ENCODE measurements around the gene CC2D2A. TPM values are rescaled to one million over a fixed set of nuclear protein-coding genes. Genes with fewer than 3 reads are reported as not detected.

The CC2D2A gene
- total RNA-seq, 1 experiment from 2014 or later, result 13.0 TPM

DNA sequence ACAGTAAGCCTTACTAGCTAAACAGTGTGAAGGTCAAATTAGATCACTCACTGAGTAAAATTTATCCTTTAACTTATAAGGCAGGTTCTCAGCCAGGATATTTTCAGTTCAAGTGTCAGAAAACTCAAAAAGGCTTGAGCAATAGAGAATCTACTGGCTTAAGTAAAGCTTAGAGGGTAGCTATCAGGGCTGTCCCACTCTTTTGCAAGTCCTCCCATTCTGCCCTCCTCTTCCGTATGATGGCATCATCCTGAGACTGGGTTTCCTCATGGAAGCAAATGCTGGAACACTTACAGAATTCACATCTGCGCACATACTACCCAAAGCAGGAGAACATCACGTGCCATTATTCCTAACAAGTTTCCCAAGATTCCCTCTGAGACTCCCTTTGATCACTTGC, 130.5 kb downstream of the CC2D2A start:
- Histone ChIP-seq H4K20me1 (ENCODE audit: insufficient read depth) (no peaks in the 10 kb centered on the region), H3K27ac (ENCODE audit: low read depth, low read length) (no peak overlapping the region), H3K4me2 (ENCODE audit: low read length) (no peak overlapping the region), H3K4me3 (replicated peaks in 1 of 2; ENCODE audit: low read depth in 1 of 2, low read length in 2 of 2) (no peak overlapping the region), H3K9me3 (ENCODE audit: control insufficient read depth in 1 of 2, insufficient read depth in 1 of 2, low read depth in 1 of 2, low read length in 2 of 2) (no peaks in the 10 kb centered on the region), H3K9me2 (ENCODE audit: insufficient read depth) (no peaks in the 10 kb centered on the region), H3K27me3 (ENCODE audit: insufficient read depth, low read length) (no peaks in the 10 kb centered on the region), H3K9ac (ENCODE audit: low read length) (no peak overlapping the region), H3K36me3 (ENCODE audit: control insufficient read depth in 1 of 2, insufficient read depth in 2 of 2, low read length in 2 of 2) (0 out of 4 replicates have a peak, but pooled peaks cover 0 to 2% of the 10 kb centered on the region in 2 experiments), H2AFZ (ENCODE audit: low read depth, low read length, poor library complexity, severe bottlenecking) (no peak overlapping the region), H3K4me1 (ENCODE audit: control insufficient read depth in 1 of 2, insufficient read depth in 2 of 2, low read length in 2 of 2) (no peaks in the 10 kb centered on the region), H3K79me2 (ENCODE audit: insufficient read depth, low read length) (no peaks in the 10 kb centered on the region)
- DNase-seq (ENCODE audit: low read depth, low spot score), result no peak
- intact Hi-C loops (cut with micrococcal nuclease), result no loop called here
- ChIA-PET POLR2A (no interaction called here), CTCF (no interaction called here), RAD21 (ENCODE audit: low non-redundant PET in 1 of 2, low total read pairs in 2 of 2, uncharacterized antibody in 2 of 2, unreplicated experiment in 2 of 2) (no interaction called here)
- BruUV-seq (replicated peaks), result no TSS peak
- no peak for TF ChIP-seq FOSL1 (IDR thresholded peaks at IDR 0.05; ENCODE audit: low read depth)
- TF ChIP-seq ZNF274 (IDR thresholded peaks at IDR 0.05; ENCODE audit: low read depth, low read length), result no peak
- no peak for ATAC-seq

DNA sequence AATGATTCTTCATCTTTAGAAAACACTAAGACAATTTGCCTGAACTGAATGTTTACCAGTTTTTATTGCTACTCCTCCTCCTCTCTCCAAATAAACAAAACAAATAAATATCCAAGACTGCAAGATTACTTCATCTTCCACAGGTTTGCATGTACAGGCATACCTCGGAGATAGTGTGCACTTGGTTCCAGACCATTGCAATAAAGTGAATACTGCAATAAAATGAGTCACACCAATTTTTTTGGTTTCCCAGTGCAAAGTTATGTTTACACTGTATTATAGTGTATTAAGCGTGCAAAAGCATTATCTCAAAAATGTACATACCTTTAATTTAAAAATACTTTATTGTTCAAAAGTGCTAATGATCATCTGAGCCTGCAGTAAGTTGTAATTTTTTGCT, 132.2 kb downstream of the CC2D2A start:
- no peaks in the 10 kb centered on the region for H3K9me3 ChIP-seq (ENCODE audit: control insufficient read depth in 1 of 2, insufficient read depth in 1 of 2, low read depth in 1 of 2, low read length in 2 of 2)
- 0 out of 4 replicates have a peak, but pooled peaks cover 0 to 2% of the 10 kb centered on the region in 2 experiments for H3K36me3 ChIP-seq (ENCODE audit: control insufficient read depth in 1 of 2, insufficient read depth in 2 of 2, low read length in 2 of 2)
- ChIA-PET POLR2A (no interaction called here), CTCF (no interaction called here), RAD21 (ENCODE audit: low non-redundant PET in 1 of 2, low total read pairs in 2 of 2, uncharacterized antibody in 2 of 2, unreplicated experiment in 2 of 2) (no interaction called here)
- no peak overlapping the region for H3K27ac ChIP-seq (ENCODE audit: low read depth, low read length)
- no peaks in the 10 kb centered on the region for H3K9me2 ChIP-seq (ENCODE audit: insufficient read depth)
- TF ChIP-seq FOSL1 (IDR thresholded peaks at IDR 0.05; ENCODE audit: low read depth) (no peak), SP1 (IDR thresholded peaks at IDR 0.05; ENCODE audit: low read depth) (no peak), CEBPB (IDR thresholded peaks at IDR 0.05; ENCODE audit: low read depth) (no peak), CBX3 (IDR thresholded peaks at IDR 0.05; ENCODE audit: low read depth) (no peak), TCF7L2 (IDR thresholded peaks at IDR 0.05; ENCODE audit: borderline replicate concordance, extremely low read depth, insufficient read depth, insufficient read length) (no peak), ZFX (IDR thresholded peaks at IDR 0.05) (no peak), ZBTB33 (IDR thresholded peaks at IDR 0.05; ENCODE audit: extremely low read depth, insufficient replicate concordance, low read length) (no peak), SRF (IDR thresholded peaks at IDR 0.05; ENCODE audit: low read depth) (no peak), RAD21 (IDR thresholded peaks at IDR 0.05; ENCODE audit: low read depth) (no peak), YY1 (IDR thresholded peaks at IDR 0.05; ENCODE audit: extremely low read depth, insufficient replicate concordance, low read depth, low read length) (no peak), EZH2 (IDR thresholded peaks at IDR 0.05) (no peak), POLR2A (IDR thresholded peaks at IDR 0.05; ENCODE audit: borderline replicate concordance, extremely low read depth, insufficient read depth, insufficient read length) (no peak), SIN3A (IDR thresholded peaks at IDR 0.05; ENCODE audit: low read depth) (no peak), MAX (IDR thresholded peaks at IDR 0.05) (no peak), REST (IDR thresholded peaks at IDR 0.05; ENCODE audit: low read depth) (no peak)
- H4K20me1 ChIP-seq (ENCODE audit: insufficient read depth), result no peaks in the 10 kb centered on the region
- H3K9ac ChIP-seq (ENCODE audit: low read length), result no peak overlapping the region
- no peaks in the 10 kb centered on the region for H3K79me2 ChIP-seq (ENCODE audit: insufficient read depth, low read length)
- no peak for DNase-seq (ENCODE audit: low read depth, low spot score)
- H2AFZ ChIP-seq (ENCODE audit: low read depth, low read length, poor library complexity, severe bottlenecking), result no peak overlapping the region
- H3K4me2 ChIP-seq (ENCODE audit: low read length), result no peak overlapping the region
- no peaks in the 10 kb centered on the region for H3K27me3 ChIP-seq (ENCODE audit: insufficient read depth, low read length)
- no peak for ATAC-seq
- no TSS peak for BruUV-seq (replicated peaks)
- no peaks in the 10 kb centered on the region for H3K4me1 ChIP-seq (ENCODE audit: control insufficient read depth in 1 of 2, insufficient read depth in 2 of 2, low read length in 2 of 2)
- intact Hi-C loops (cut with micrococcal nuclease), result no loop called here
- H3K4me3 ChIP-seq (replicated peaks in 1 of 2; ENCODE audit: low read depth in 1 of 2, low read length in 2 of 2), result no peak overlapping the region
